GM19025 (cell line): ENCODE measurements around the gene ERCC4.

Source experiments
- ATAC-seq: cut with Tn5 transposase; IDR thresholded peaks from one replicate; pipeline ENCODE4 v1.9.1; 2021; ENCODE audit warnings: mild to moderate bottlenecking, low read depth, moderate library complexity; ENCODE audit not compliant: unreplicated experiment

The ERCC4 gene

DNA sequence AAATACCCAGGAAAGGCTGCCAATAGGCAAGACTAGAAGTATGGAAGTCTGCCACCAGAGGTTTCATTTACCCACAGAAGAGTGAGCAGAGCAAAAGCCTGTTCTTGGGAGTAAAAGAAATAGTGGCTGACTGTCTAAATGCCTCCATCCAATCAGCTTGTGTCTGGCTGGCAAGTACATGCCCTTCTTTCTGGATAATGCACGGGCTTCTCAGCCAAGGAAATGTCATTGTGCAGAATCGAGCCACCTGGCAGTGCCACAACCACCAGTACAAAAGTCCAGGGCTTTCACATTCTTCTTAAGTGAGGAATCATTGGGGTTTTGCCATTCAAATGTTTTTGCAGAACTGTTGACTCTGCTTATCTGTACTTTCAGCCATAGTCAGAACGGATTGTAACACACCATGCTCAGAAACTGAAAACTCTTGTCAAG lies 10.1 kb upstream of the ERCC4 start:
- no peak for ATAC-seq

- no peak for ATAC-seq
These were observed 8.6 kb upstream of the ERCC4 start for GRCh38 chr16:13911306-13911705.

DNA sequence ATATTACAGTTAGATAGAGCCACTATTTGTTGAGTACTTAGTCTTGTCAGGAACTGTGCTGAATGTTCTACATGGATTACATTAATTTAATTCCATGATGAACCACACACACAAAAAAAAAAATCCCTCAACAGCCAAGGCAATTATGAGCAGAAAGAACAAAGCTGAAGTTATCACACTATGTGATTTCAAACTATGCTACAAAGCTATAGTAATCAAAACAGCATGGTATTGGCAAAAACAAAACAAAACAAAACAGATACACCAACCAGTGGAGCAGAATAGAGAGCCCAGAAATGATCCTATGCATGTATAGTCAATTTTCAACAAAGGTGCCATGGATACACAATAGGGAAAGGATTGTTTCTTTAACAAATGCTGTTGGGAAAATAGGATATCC lies 8.1 kb upstream of the ERCC4 start:
- no peak for ATAC-seq

GRCh38 chr16:13912891-13913290 lies 7.1 kb upstream of the ERCC4 start:
- no peak for ATAC-seq

GRCh38 chr16:13913374-13914292 lies 6.3 kb upstream of the ERCC4 start:
- no peak for ATAC-seq

DNA sequence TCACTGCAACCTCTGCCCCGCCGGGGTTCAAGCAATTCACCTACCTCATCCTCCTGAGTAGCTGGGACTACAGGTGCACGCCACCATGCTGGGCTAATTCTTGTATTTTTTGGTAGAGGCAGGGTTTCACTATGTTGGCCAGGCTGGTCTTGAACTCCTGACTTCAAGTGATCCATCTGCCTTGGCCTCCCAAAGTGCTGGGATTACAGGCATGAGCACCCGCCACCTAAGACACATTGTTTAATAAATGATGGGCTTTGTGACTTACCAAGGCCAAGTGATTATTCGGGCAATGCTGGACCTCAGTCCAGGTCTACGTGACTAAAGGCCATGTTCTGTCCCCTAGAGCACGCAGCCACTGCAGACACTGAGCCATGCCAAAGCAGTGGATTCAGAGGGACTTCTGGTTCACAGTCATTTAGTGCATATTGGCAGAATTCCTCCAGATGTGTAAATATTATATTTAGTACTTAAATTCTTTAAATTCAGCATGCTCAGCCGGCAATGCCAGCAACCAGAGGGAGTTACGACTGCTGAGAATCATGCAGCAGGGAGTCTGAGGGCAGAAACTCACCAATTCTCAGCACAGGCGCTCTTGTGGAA lies 4.8 kb upstream of the ERCC4 start:
- no peak for ATAC-seq

DNA sequence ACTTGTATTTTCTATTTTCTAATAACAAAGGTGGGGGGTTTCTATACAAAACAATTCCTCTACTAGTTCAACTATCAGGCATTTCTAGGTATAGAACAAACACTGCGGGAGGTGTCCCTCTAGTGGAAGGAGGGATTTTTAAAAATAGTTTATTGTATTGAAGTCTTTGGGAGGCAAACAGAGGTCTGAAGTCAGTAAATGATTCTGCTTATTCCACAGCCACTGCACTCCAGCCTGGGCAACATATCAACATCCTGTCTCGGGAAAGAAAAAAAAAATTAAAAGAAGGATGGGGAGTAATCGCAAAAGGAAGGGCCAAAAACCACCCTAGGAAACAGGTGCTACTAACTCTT lies 648 bp upstream of the ERCC4 start:
- no peak for ATAC-seq

DNA sequence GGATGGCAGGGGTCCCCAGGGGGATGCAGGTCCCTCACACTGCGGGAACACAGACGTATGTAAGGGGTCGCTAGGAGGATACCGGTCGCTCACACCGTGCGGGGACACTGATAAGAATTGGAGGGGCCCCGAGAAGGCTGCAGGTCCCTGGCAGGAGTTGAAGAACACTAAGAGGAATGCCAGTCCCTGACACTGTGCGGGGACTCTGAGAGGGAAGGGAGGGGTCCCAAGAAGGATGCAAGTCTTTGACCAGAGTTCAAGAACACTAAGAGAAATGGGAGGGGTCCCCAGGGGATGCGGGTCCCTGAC lies 510 bp downstream of the ERCC4 start:
- no peak for ATAC-seq

- no peak for ATAC-seq
These were observed 1.4 kb downstream of the ERCC4 start for GRCh38 chr16:13921328-13921727.

- ATAC-seq = no peak
These were observed 3.8 kb downstream of the ERCC4 start for GRCh38 chr16:13923703-13924298.

GRCh38 chr16:13926464-13926863 lies 6.5 kb downstream of the ERCC4 start:
- ATAC-seq = no peak

DNA sequence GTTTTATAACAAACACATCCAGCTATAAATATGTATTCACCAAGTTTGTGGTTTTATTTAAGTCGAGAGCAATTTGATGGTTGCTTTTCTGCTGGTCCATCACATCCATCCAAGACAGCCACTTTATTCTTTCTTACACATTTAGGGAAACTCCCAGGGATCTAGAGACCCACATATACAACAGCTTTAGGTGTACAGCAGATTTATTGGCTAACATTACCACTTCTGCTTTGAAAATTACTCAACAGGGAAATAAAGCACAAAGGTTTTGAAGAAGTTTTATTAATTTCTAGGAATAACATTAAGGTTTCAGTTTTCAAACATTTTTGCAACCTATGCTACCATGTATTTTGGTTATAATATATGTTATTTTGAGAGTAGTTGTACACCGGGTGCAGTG lies 6.9 kb downstream of the ERCC4 start:
- ATAC-seq = no peak

- ATAC-seq = no peak
These were observed 8.7 kb downstream of the ERCC4 start for GRCh38 chr16:13928646-13929045.

DNA sequence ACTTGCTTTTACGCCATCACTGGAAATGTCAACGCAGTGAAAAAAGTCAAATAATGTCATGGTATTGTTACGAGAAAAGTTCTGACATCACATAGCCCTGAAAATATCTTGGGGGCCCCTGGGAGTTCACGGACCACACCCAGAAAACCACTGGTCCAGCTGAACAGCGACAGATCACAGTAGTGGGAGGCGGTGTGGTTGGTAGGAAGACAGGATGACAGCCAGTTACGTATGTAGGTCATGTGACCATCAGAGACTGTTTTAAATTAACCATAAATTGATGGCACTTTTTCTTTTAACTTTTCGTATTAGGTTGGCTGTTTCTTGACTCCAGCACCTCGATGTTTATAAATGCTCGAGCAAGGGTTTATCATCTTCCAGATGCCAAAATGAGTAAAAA lies 11.9 kb downstream of the ERCC4 start:
- no peak for ATAC-seq

GRCh38 chr16:13935408-13935807 lies 15.5 kb downstream of the ERCC4 start:
- no peak for ATAC-seq

DNA sequence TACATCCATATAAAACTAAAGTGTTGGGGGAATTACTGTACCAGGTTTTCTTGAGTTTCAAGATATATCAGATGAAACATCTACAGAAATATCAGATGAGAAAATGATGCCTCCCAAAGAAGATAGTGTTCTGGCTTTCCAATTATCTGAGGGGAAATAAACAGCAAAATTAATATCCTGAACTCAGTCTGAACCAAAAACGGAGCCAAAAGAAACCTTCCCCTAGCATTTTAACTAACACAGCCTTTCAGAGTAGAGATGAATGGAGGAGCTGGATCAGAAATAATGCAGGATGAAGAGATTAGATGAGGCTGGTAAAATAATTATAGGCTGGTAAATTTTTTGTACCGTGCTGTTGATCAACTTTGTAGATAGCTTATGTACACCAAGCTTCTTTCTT lies 16.2 kb downstream of the ERCC4 start:
- ATAC-seq = no peak

- ATAC-seq = no peak
These were observed 16.7 kb downstream of the ERCC4 start for GRCh38 chr16:13936596-13937081.

- no peak for ATAC-seq
These were observed 17.5 kb downstream of the ERCC4 start for GRCh38 chr16:13937411-13937810.

DNA sequence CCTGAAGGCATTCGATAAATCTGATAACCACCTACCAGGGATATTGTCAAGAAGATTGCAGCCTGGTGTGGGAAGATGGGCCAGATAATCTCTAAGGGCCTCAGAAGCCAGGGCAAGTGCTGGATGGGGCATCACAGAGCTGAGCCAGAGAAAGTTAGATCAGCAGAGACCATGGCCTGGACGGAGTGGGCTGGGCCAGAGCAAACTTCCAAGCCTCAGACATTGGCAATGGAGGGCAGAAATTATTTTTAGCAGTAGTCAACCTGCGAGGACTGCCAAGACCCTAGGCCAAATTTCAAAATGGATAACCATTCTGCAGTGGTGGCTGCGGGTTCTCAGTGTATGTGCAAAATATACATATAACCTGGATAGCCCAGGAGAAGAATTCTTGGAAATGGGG lies 18.5 kb downstream of the ERCC4 start:
- ATAC-seq = no peak

- no peak for ATAC-seq
These were observed 19.9 kb downstream of the ERCC4 start for GRCh38 chr16:13939821-13940220.

GRCh38 chr16:13940397-13940933 lies 20.5 kb downstream of the ERCC4 start:
- no peak for ATAC-seq
